Caco-2 (cell line): ENCODE measurements around the gene LHPP. TPM values are rescaled to one million over a fixed set of nuclear protein-coding genes. Genes with fewer than 3 reads are reported as not detected.

ENCODE experiments used
- BruUV-seq: library from RNA; stranded (reverse); fragments of 400-500 nt; replicated peaks from 2 replicates; lab custom pipeline; 2021; lab: Mats Ljungman, UMichigan
- CTCF ChIA-PET: fragments of 300-600 bp; sonication (Branson Sonifier 250); formaldehyde crosslinking; loops from one replicate; lab custom pipeline; 2022; ENCODE audit warnings: antibody characterized with exemption; lab: Charles Lee
- POLR2A ChIA-PET: fragments of 300-600 bp; sonication (Branson Sonifier 250); formaldehyde crosslinking; loops from one replicate; lab custom pipeline; 2022; ENCODE audit warnings: antibody characterized with exemption; lab: Charles Lee
- DNase-seq, 2 experiments: peaks; one replicate each; pipeline versions ENCODE4 v3.0.0 to v3.0.0-alpha.2; 2020 to 2022
- H3K27me3 ChIP-seq: replicated peaks from 2 replicates; pipeline ENCODE4 v1.6.0; 2011; ENCODE audit warnings: low read length; ENCODE audit not compliant: control insufficient read depth, insufficient read depth
- H3K36me3 ChIP-seq: 2 replicates; pipeline ENCODE4 v1.5.1; 2011; ENCODE audit warnings: low read length; ENCODE audit not compliant: control insufficient read depth, insufficient read depth
- H3K4me1 ChIP-seq: fragments of 250-450 bp; sonication (Bioruptor Pico); 2 replicates; pipeline ENCODE4 v1.5.1; 2020; ENCODE audit warnings: mild to moderate bottlenecking
- H3K4me3 ChIP-seq: 2 replicates; pipeline ENCODE4 v1.5.1; 2011; ENCODE audit warnings: low read depth, mild to moderate bottlenecking, control low read depth, low read length
- H3K9me3 ChIP-seq: fragments of 250-450 bp; sonication (Bioruptor Pico); 2 replicates; pipeline ENCODE4 v1.5.1; 2020; ENCODE audit warnings: mild to moderate bottlenecking, moderate library complexity
- H3K27ac Mint-ChIP-seq: one replicate; pipeline ENCODE4 v1.8.0; 2022; ENCODE audit warnings: mixed read lengths; ENCODE audit not compliant: unreplicated experiment
- H3K27me3 Mint-ChIP-seq: one replicate; pipeline ENCODE4 v1.8.0; 2022; ENCODE audit warnings: mixed read lengths; ENCODE audit not compliant: insufficient read depth, unreplicated experiment
- H3K36me3 Mint-ChIP-seq: one replicate; pipeline ENCODE4 v1.8.0; 2022; ENCODE audit warnings: mild to moderate bottlenecking, mixed read lengths; ENCODE audit not compliant: insufficient read depth, unreplicated experiment
- H3K4me1 Mint-ChIP-seq: one replicate; pipeline ENCODE4 v1.8.0; 2022; ENCODE audit warnings: low read depth, mixed read lengths; ENCODE audit not compliant: unreplicated experiment
- H3K4me3 Mint-ChIP-seq: one replicate; pipeline ENCODE4 v1.8.0; 2022; ENCODE audit warnings: mild to moderate bottlenecking, moderate library complexity, mixed read lengths; ENCODE audit not compliant: unreplicated experiment
- H3K9me3 Mint-ChIP-seq: one replicate; pipeline ENCODE4 v1.8.0; 2022; ENCODE audit warnings: mixed read lengths; ENCODE audit not compliant: unreplicated experiment
- CTCF ChIP-seq, 2 experiments: fragments of 200-600 bp in 1 of 2; IDR thresholded peaks; 1 replicate in 1 of 2; 2 replicates in 1 of 2; pipeline versions ENCODE4 v1.5.1 to v1.8.0; 2011 to 2022; ENCODE audit warnings: antibody characterized with exemption in 1 of 2, control low read depth in 1 of 2, inconsistent platforms in 1 of 2, low read depth in 1 of 2, low read length in 1 of 2, mild to moderate bottlenecking in 1 of 2, moderate library complexity in 1 of 2; ENCODE audit not compliant: insufficient read depth in 1 of 2, severe bottlenecking in 1 of 2, unreplicated experiment in 1 of 2
- intact Hi-C: fragments of 100-400 bp; cut with micrococcal nuclease; formaldehyde crosslinking; loops from one replicate; pipeline ENCODE4 v1.10.0; 2022; ENCODE audit not compliant: unreplicated experiment
- total RNA-seq: library from RNA; stranded (reverse); gene quantifications from 2 replicates; pipeline ENCODE4 v1.2.3, GENCODE V29; 2022

LHPP gene
- total RNA-seq, 1 experiment from 2014 or later, result 15.9 TPM

DNA sequence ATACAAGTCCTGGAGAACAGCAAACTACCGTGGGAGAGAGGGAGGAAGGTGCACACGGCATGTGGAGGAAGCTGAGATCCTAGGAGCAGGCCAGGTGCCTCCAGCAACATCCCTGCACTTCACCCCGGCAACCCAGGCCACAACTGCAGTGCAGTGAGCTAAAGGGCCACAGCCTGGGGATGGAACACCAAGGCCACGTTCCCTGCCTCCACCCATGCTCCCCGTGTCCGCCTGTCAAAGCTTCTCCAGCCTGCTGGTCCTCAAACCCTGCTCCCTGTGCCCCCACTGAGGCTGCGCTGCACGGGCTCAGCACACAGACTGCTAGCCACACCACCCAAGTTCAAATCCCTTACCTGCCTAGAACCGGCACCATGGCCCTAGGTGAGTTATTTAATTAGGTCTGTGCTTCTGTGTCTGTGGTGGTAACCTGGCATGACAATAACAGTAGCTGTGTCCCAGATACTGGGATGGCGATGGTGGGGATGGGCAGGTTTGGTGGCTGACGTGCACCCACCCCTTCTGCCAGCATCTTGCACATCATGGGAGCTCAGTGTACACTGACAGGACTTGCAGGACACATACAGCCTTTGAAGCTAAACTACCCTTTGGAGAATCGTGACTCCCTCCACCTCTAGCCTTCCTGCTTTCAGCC, 197.1 kb downstream of the LHPP start:
- no peak for DNase-seq
- no peak overlapping the region for H3K4me3 ChIP-seq
- H3K9me3 Mint-ChIP-seq, result no peaks in the 10 kb centered on the region
- BruUV-seq, result no TSS peak
- no peaks in the 10 kb centered on the region for H3K9me3 ChIP-seq
- peaks cover 7% of the 10 kb centered on the region for H3K4me1 Mint-ChIP-seq
- no peaks in the 10 kb centered on the region for H3K4me1 ChIP-seq
- no peaks in the 10 kb centered on the region for H3K27me3 ChIP-seq
- H3K27me3 Mint-ChIP-seq, result no peaks in the 10 kb centered on the region
- H3K36me3 ChIP-seq, result 0 out of 2 replicates have a peak, but pooled peaks cover 2% of the 10 kb centered on the region
- H3K4me3 Mint-ChIP-seq, result no peak overlapping the region
- TF ChIP-seq CTCF (IDR thresholded peaks at IDR 0.05; ENCODE audit: insufficient read depth in 1 of 2, low read depth in 1 of 2, low read length in 1 of 2, severe bottlenecking in 1 of 2, unreplicated experiment in 1 of 2), result no peak
- no peak overlapping the region for H3K27ac Mint-ChIP-seq
- CTCF ChIA-PET, result no interaction called here
- intact Hi-C loops, result no loop called here
- no peaks in the 10 kb centered on the region for H3K36me3 Mint-ChIP-seq
- POLR2A ChIA-PET, result no interaction called here

DNA sequence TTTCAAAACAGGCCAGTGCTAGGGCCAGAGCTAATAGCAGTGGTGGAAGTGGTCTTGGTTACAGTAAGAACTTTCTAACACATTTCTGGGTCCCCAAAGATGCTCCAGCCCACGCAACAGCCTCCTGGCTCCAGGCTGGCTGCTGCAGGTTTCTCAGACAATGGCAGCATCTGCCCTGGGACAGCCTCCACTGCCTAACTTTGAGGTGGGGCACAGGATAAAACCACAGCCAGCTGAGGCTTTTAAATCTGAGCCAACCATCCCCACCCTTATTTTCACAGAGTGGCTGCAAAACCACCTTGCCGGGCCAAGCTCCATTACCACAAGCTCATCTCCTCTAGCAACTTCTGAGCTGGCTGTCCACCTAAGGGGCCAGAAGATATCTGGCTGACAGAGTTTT, 197.8 kb downstream of the LHPP start:
- Mint-ChIP-seq H3K36me3 (no peaks in the 10 kb centered on the region), H3K4me1 (peaks cover 7% of the 10 kb centered on the region), H3K27me3 (no peaks in the 10 kb centered on the region), H3K9me3 (no peaks in the 10 kb centered on the region), H3K27ac (no peak overlapping the region), H3K4me3 (no peak overlapping the region)
- BruUV-seq, result no TSS peak
- no peaks in the 10 kb centered on the region for H3K27me3 ChIP-seq
- no peak for DNase-seq
- CTCF ChIA-PET, result interaction anchor here (0.7 kb wide), 1 partner anchor 121 kb away, joined by 3 read pairs; no protein-coding TSS in a partner anchor
- POLR2A ChIA-PET, result no interaction called here
- H3K36me3 ChIP-seq, result 0 out of 2 replicates have a peak, but pooled peaks cover 2% of the 10 kb centered on the region
- H3K9me3 ChIP-seq, result no peaks in the 10 kb centered on the region
- no peak for TF ChIP-seq CTCF (IDR thresholded peaks at IDR 0.05; ENCODE audit: insufficient read depth in 1 of 2, low read depth in 1 of 2, low read length in 1 of 2, severe bottlenecking in 1 of 2, unreplicated experiment in 1 of 2)
- no peaks in the 10 kb centered on the region for H3K4me1 ChIP-seq
- intact Hi-C loops, result no loop called here
- H3K4me3 ChIP-seq, result no peak overlapping the region

- TF ChIP-seq CTCF (IDR thresholded peaks at IDR 0.05; ENCODE audit: insufficient read depth in 1 of 2, low read depth in 1 of 2, low read length in 1 of 2, severe bottlenecking in 1 of 2, unreplicated experiment in 1 of 2), result no peak
Measured at GRCh38 chr10:124660404-124661125, 198.9 kb downstream of the LHPP start.

More at GRCh38 chr10:124660404-124661125, 198.9 kb downstream of the LHPP start:
- H3K9me3 ChIP-seq, result no peaks in the 10 kb centered on the region
- DNase-seq, result no peak
- no peak overlapping the region for H3K4me3 Mint-ChIP-seq
- peaks cover 7% of the 10 kb centered on the region for H3K4me1 Mint-ChIP-seq
- ChIA-PET POLR2A (no interaction called here), CTCF (interaction anchor here (0.9 kb wide), 1 partner anchor 81 kb away, joined by 3 read pairs; no protein-coding TSS in a partner anchor)
- H3K36me3 Mint-ChIP-seq, result no peaks in the 10 kb centered on the region
- H3K4me3 ChIP-seq, result no peak overlapping the region
- no peaks in the 10 kb centered on the region for H3K27me3 Mint-ChIP-seq
- intact Hi-C loops, result no loop called here
- BruUV-seq, result no TSS peak
- 0 out of 2 replicates have a peak, but pooled peaks cover 2% of the 10 kb centered on the region for H3K36me3 ChIP-seq
- H3K4me1 ChIP-seq, result no peaks in the 10 kb centered on the region
- H3K27ac Mint-ChIP-seq, result no peak overlapping the region
- no peaks in the 10 kb centered on the region for H3K27me3 ChIP-seq
- no peaks in the 10 kb centered on the region for H3K9me3 Mint-ChIP-seq
